NT2/D1 (cell line): ENCODE data around the gene LRRC75A.

Source experiments
- YY1 ChIP-seq: IDR thresholded peaks from 2 replicates; pipeline ENCODE4 v1.6.1; 2011; ENCODE audit not compliant: insufficient read length, insufficient read depth
- ZNF274 ChIP-seq: IDR thresholded peaks from 2 replicates; pipeline ENCODE4 v1.6.1; 2011; ENCODE audit warnings: mild to moderate bottlenecking, low read depth, low read length

DNA sequence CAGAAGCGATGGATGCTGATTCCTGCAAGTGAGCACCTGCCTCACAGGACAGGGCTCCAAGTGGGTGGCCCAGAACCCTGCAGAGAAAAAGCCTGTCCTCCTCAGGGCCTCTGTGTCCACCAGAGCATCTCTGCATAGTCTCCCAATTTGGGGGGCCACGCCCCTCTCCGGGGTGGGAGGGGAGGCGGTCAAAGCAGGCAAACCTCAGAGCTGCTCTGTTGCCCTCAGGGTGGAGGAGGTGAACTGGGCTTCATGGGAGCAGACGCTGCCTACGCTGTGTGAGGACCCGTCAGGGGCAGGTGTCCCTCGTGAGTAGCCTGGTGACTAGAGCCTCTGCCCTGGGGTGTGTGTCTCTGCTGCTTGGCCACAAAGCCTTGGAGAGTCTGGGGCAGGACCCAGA, 57.3 kb downstream of the LRRC75A start:
- no peak for TF ChIP-seq YY1
- no peak for TF ChIP-seq ZNF274
